SU-DHL-6 (cell line): ENCODE measurements around the gene TFEB.

Experiments used
- H2AFZ ChIP-seq: fragments of 200-600 bp; sonication (generic); 2 replicates; pipeline ENCODE4 v1.6.1; 2014; ENCODE audit warnings: low read depth, mild to moderate bottlenecking, moderate library complexity, mixed read lengths, antibody characterized with exemption, low read length; ENCODE audit not compliant: severe bottlenecking
- H3F3A ChIP-seq: fragments of 200-600 bp; shearing (Covaris generic); 2 replicates; pipeline ENCODE4 v1.6.0; 2016; ENCODE audit warnings: antibody characterized with exemption, mild to moderate bottlenecking; ENCODE audit not compliant: insufficient read depth
- H3K27ac ChIP-seq: fragments of 200-600 bp; sonication (generic); 2 replicates; pipeline ENCODE4 v1.5.1; 2016; ENCODE audit warnings: low read depth, mild to moderate bottlenecking, low read length, moderate library complexity, mixed read lengths
- H3K27me3 ChIP-seq: fragments of 200-600 bp; sonication (generic), shearing (Covaris generic); 2 replicates; pipeline ENCODE4 v1.6.0; 2014; ENCODE audit warnings: mild to moderate bottlenecking, low read length
- H3K36me3 ChIP-seq: fragments of 200-600 bp; sonication (generic); 2 replicates; pipeline ENCODE4 v1.6.1; 2014; ENCODE audit warnings: mild to moderate bottlenecking, low read length, mixed read lengths
- H3K4me2 ChIP-seq: fragments of 300-600, 200-600 bp; shearing (Covaris generic), sonication (generic); 2 replicates; pipeline ENCODE4 v1.6.0; 2014; ENCODE audit warnings: low read length, low read depth, mild to moderate bottlenecking; ENCODE audit not compliant: poor library complexity, severe bottlenecking
- H3K4me3 ChIP-seq: fragments of 200-600 bp; sonication (generic); 2 replicates; pipeline ENCODE4 v1.5.1; 2014; ENCODE audit warnings: antibody characterized with exemption, low read length, mild to moderate bottlenecking, mixed read lengths; ENCODE audit not compliant: insufficient read depth, poor library complexity, severe bottlenecking
- H3K79me2 ChIP-seq: fragments of 200-600 bp; sonication (generic); 2 replicates; pipeline ENCODE4 v1.6.1; 2014; ENCODE audit warnings: mild to moderate bottlenecking, low read length, moderate library complexity; ENCODE audit not compliant: insufficient read depth
- H3K9ac ChIP-seq: fragments of 200-600 bp; sonication (generic); 2 replicates; pipeline ENCODE4 v1.7.0; 2014; ENCODE audit warnings: mild to moderate bottlenecking, low read length
- H3K9me2 ChIP-seq: fragments of 200-600 bp; sonication (generic); replicated peaks from 2 replicates; pipeline ENCODE4 v1.6.1; 2014; ENCODE audit warnings: low read length; ENCODE audit not compliant: insufficient read depth
- H3K9me3 ChIP-seq: fragments of 200-600 bp; sonication (generic); 2 replicates; pipeline ENCODE4 v1.6.1; 2014; ENCODE audit warnings: low read length, mixed read lengths; ENCODE audit not compliant: insufficient read depth
- H4K20me1 ChIP-seq: fragments of 200-600 bp; sonication (generic); 2 replicates; pipeline ENCODE4 v1.6.1; 2014; ENCODE audit warnings: low read depth, mild to moderate bottlenecking, antibody characterized with exemption, low read length, moderate library complexity, mixed read lengths
- EZH2phosphoT487 ChIP-seq: fragments of 200-600 bp; sonication (generic), shearing (Covaris generic); conservative IDR thresholded peaks from 2 replicates; pipeline ENCODE4 v1.6.1; 2018; ENCODE audit warnings: mild to moderate bottlenecking, antibody characterized with exemption, low read length, moderate library complexity, mixed read lengths
- TF ChIP-seq, protein P1 (sequence below): fragments of 200-600 bp; sonication (generic); IDR thresholded peaks from one replicate; pipeline ENCODE4 v1.5.1; 2017; ENCODE audit warnings: antibody characterized with exemption, mild to moderate bottlenecking, low read length, moderate library complexity; ENCODE audit not compliant: insufficient read depth, poor library complexity, severe bottlenecking

TFEB gene

DNA sequence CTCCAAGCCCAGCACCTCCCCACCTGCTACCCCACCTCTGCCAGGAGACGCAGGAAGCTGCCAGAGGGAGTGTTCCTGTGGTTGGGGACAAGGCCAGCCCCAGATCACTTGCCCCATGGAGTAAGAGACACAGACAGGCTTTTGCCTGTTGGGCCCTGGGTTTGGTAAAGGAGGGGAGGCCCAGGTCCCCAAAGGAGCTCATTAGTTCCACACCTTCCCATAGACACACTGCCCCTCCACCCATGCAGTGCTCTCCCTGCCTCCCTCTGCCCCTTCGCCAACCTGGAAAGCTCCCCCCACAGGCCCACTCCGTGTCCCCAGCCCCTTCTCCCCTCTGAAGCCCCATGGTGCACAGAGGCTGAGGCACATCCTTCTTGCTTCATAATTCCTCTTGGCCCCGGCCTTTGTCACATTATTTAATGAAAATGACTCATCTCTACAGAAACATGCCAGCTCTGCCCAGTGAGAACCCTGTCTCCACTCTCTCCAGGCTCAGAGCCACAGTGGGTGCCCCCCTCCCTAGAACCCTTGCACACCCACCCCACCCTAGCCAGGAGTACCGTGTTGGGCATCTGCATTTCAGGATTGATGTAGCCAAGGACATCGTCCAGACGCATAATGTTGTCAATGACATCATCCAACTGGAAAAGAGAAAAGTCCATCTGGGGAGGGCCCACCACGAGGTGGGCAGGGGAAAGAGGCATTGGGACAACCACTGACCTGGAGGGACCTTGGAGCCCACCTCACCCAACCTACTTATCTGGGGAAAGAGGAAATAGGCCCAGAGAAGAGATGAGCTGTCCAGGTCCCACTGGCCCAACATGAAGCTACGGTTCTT lies 46.0 kb downstream of the TFEB start:
- Histone ChIP-seq H3K36me3 (no peaks in the 10 kb centered on the region), H2AFZ (no peak overlapping the region)

DNA sequence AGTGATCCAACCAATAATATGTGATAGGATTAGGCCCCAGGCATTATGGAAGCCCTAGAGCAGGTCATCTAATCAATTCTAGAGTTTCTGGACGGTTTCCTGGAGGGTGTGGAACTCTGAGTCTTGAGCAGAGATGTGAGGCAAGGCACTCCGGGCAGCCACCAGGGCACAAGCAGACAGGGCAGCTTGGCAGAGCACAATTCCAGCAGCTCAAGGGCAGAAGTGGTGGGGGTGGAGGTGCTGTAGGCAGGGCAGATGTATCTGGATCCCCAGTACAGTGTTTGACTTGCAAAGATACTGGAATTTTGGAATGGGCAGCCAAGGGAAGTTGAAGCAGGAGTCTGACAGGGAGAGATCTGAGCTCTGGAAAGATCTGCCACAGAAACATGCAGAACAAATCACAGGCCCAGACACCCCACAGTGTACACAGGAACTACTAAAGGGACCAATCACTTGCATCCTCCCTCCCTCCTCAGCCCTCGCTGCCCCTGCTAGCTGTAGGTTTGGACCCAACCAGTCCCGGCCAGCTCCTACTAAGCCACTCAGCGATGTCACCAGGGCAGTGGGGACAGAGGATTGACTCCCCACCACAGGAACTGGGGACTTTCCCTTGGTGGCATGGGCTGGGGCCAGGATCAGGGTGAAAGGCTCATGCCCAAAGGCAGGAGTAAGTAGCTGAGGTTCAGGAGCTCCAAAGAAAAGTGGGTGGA lies 47.0 kb downstream of the TFEB start:
- Histone ChIP-seq H3K4me2 (no peak overlapping the region), H3K79me2 (peaks cover 16% of the 10 kb centered on the region; the same call in 1 of the 2 replicates), H3K9ac (no peak overlapping the region), H2AFZ (no peak overlapping the region), H3F3A (peaks cover 15% of the 10 kb centered on the region), H3K27me3 (no peaks in the 10 kb centered on the region), H3K36me3 (no peaks in the 10 kb centered on the region), H3K9me3 (no peaks in the 10 kb centered on the region), H4K20me1 (no peaks in the 10 kb centered on the region; the same call in 1 of the 2 replicates), H3K27ac (no peak overlapping the region), H3K9me2 (no peaks in the 10 kb centered on the region), H3K4me3 (no peak overlapping the region)
- TF ChIP-seq, protein P1, sequence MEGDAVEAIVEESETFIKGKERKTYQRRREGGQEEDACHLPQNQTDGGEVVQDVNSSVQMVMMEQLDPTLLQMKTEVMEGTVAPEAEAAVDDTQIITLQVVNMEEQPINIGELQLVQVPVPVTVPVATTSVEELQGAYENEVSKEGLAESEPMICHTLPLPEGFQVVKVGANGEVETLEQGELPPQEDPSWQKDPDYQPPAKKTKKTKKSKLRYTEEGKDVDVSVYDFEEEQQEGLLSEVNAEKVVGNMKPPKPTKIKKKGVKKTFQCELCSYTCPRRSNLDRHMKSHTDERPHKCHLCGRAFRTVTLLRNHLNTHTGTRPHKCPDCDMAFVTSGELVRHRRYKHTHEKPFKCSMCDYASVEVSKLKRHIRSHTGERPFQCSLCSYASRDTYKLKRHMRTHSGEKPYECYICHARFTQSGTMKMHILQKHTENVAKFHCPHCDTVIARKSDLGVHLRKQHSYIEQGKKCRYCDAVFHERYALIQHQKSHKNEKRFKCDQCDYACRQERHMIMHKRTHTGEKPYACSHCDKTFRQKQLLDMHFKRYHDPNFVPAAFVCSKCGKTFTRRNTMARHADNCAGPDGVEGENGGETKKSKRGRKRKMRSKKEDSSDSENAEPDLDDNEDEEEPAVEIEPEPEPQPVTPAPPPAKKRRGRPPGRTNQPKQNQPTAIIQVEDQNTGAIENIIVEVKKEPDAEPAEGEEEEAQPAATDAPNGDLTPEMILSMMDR, result no peak
- no peak for TF ChIP-seq EZH2phosphoT487

More for the DNA sequence above, 46.0 kb downstream of the TFEB start:
- no peak overlapping the region for H3K4me3 ChIP-seq
- TF ChIP-seq, protein P1, result no peak
- TF ChIP-seq EZH2phosphoT487, result no peak
- no peaks in the 10 kb centered on the region for H3K27me3 ChIP-seq
- peaks cover 21% of the 10 kb centered on the region for H3K79me2 ChIP-seq
- no peak overlapping the region for H3K27ac ChIP-seq
- H3K9me2 ChIP-seq, result no peaks in the 10 kb centered on the region
- H3F3A ChIP-seq, result peaks cover 15% of the 10 kb centered on the region
- no peak overlapping the region for H3K9ac ChIP-seq
- no peaks in the 10 kb centered on the region for H3K9me3 ChIP-seq
- H3K4me2 ChIP-seq, result no peak overlapping the region
- no peaks in the 10 kb centered on the region; the same call in 1 of the 2 replicates for H4K20me1 ChIP-seq

DNA sequence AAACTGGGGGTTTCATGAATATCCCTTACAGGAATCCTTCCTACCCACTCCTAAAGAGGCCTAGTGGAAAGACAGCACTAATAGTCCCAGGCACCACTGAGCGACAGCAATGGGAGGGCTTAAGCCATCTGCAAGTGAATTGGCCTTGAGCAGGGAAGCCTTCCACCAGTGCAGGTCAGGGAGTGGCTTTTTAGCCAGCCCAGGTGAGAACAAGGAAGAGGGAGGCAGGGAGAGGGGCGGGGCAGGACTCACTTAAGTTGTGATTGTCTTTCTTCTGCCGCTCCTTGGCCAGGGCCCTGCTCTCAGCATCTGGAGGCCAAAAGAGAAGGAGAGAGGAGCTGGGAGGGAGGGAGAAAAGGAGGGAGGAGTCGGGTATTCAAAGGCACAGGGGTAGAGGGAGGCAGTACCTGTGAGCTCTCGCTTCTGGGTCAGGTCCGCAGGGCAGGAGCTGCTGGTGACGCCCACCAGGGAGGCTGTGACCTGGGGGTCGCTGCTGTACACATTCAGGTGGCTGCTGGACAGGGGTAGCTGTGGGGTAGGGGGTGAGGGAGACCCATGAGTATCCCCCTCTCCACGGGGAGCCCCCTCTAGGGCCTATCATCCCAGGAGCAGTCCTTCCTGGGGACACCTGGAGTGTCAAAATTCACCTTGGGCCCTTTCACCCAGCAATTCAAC lies 47.8 kb downstream of the TFEB start:
- Histone ChIP-seq H3K36me3 (no peaks in the 10 kb centered on the region), H3K27ac (no peak overlapping the region), H3F3A (peaks cover 15% of the 10 kb centered on the region), H3K79me2 (peaks cover 9% of the 10 kb centered on the region; the same call in 1 of the 2 replicates), H3K9me3 (no peaks in the 10 kb centered on the region), H3K4me2 (no peak overlapping the region), H3K4me3 (no peak overlapping the region), H4K20me1 (no peaks in the 10 kb centered on the region; the same call in 1 of the 2 replicates), H3K9ac (no peak overlapping the region), H2AFZ (no peak overlapping the region), H3K9me2 (no peaks in the 10 kb centered on the region), H3K27me3 (no peaks in the 10 kb centered on the region)
- no peak for TF ChIP-seq EZH2phosphoT487
- TF ChIP-seq, protein P1, result no peak
